Trophoblast cell (in vitro differentiated cells and primary cell): Measurements from ENCODE around the gene MAPKAPK5.
A peak's percentile ranks its signal among the peaks of the same experiment; 100 is the strongest.
"Not testable (repeated sequence)": the region's sequence is repeated elsewhere in the genome, so short reads cannot be mapped to it uniquely, and the experiment has no call there.

Experiments
- DNase-seq, 2 donors: peaks; one replicate each; pipeline ENCODE4 v3.0.0-alpha.2; 2016
- H2AFZ ChIP-seq: 2 replicates; pipeline ENCODE4 v1.6.1; 2013; ENCODE audit warnings: low read length, moderate library complexity, mild to moderate bottlenecking; ENCODE audit not compliant: insufficient read depth, poor library complexity
- H2AK5ac ChIP-seq: 2 replicates; pipeline ENCODE4 v1.6.1; 2013; ENCODE audit warnings: mild to moderate bottlenecking, low read length
- H2BK120ac ChIP-seq: 2 replicates; pipeline ENCODE4 v1.6.1; 2013; ENCODE audit warnings: low read length, mild to moderate bottlenecking, moderate library complexity; ENCODE audit not compliant: insufficient read depth, poor library complexity
- H2BK12ac ChIP-seq: 2 replicates; pipeline ENCODE4 v1.6.1; 2013; ENCODE audit warnings: mild to moderate bottlenecking, low read length, moderate library complexity
- H2BK5ac ChIP-seq: 2 replicates; pipeline ENCODE4 v1.6.1; 2013; ENCODE audit warnings: low read length, low read depth, moderate library complexity, mild to moderate bottlenecking; ENCODE audit not compliant: poor library complexity
- H3K14ac ChIP-seq: 2 replicates; pipeline ENCODE4 v1.6.1; 2013; ENCODE audit warnings: mild to moderate bottlenecking, low read length
- H3K18ac ChIP-seq: 2 replicates; pipeline ENCODE4 v1.6.1; 2013; ENCODE audit warnings: mild to moderate bottlenecking, low read length
- H3K23ac ChIP-seq: 2 replicates; pipeline ENCODE4 v1.6.1; 2013; ENCODE audit warnings: low read length
- H3K27ac ChIP-seq: 2 replicates; pipeline ENCODE4 v1.5.1; 2013; ENCODE audit warnings: low read depth, mild to moderate bottlenecking, inconsistent platforms, low read length, moderate library complexity
- H3K27me3 ChIP-seq: 2 replicates; pipeline ENCODE4 v1.6.1; 2013; ENCODE audit warnings: inconsistent platforms, mild to moderate bottlenecking, low read length, moderate library complexity; ENCODE audit not compliant: insufficient read depth
- H3K36me3 ChIP-seq, 2 experiments: 1 replicate in 1 of 2; 2 replicates in 1 of 2; pipeline ENCODE4 v1.6.1; 2013; ENCODE audit warnings: low read length in 2 of 2, mild to moderate bottlenecking in 2 of 2, moderate library complexity in 1 of 2; ENCODE audit not compliant: insufficient read depth in 2 of 2, control insufficient read depth in 1 of 2
- H3K4ac ChIP-seq: 2 replicates; pipeline ENCODE4 v1.6.1; 2013; ENCODE audit warnings: low read depth, mild to moderate bottlenecking, low read length, moderate library complexity
- H3K4me1 ChIP-seq, 2 experiments: 1 replicate in 1 of 2; 2 replicates in 1 of 2; pipeline ENCODE4 v1.6.1; 2013; ENCODE audit warnings: low read length in 2 of 2, mild to moderate bottlenecking in 2 of 2, moderate library complexity in 1 of 2; ENCODE audit not compliant: insufficient read depth in 2 of 2, control insufficient read depth in 1 of 2
- H3K4me2 ChIP-seq: 2 replicates; pipeline ENCODE4 v1.6.1; 2013; ENCODE audit warnings: inconsistent platforms, mild to moderate bottlenecking, low read length, moderate library complexity
- H3K4me3 ChIP-seq: 2 replicates; pipeline ENCODE4 v1.5.1; 2013; ENCODE audit warnings: mild to moderate bottlenecking, low read depth, low read length, inconsistent platforms
- H3K79me1 ChIP-seq: one replicate; pipeline ENCODE4 v1.6.1; 2013; ENCODE audit warnings: low read length
- H3K79me2 ChIP-seq: 2 replicates; pipeline ENCODE4 v1.6.1; 2013; ENCODE audit warnings: low read length, mild to moderate bottlenecking; ENCODE audit not compliant: control insufficient read depth, insufficient read depth, poor library complexity
- H3K9ac ChIP-seq: 2 replicates; pipeline ENCODE4 v1.6.1; 2013; ENCODE audit warnings: mild to moderate bottlenecking, low read length
- H3K9me3 ChIP-seq: 2 replicates; pipeline ENCODE4 v1.6.1; 2013; ENCODE audit warnings: low read depth, mild to moderate bottlenecking, control low read depth, inconsistent platforms, low read length; ENCODE audit not compliant: insufficient read depth
- H4K12ac ChIP-seq: 2 replicates; pipeline ENCODE4 v1.6.1; 2013; ENCODE audit warnings: low read depth, mild to moderate bottlenecking, low read length, moderate library complexity
- H4K8ac ChIP-seq: 2 replicates; pipeline ENCODE4 v1.6.1; 2013; ENCODE audit warnings: low read depth, mild to moderate bottlenecking, low read length, moderate library complexity
- H4K91ac ChIP-seq: one replicate; pipeline ENCODE4 v1.6.1; 2013; ENCODE audit warnings: low read depth, mild to moderate bottlenecking, low read length, moderate library complexity
- WGBS: extraction: QIAGEN DNeasy Blood & Tissue Kit; methylation state at CpG from one replicate; pipeline ENCODE4 v1.1.7; 2013; ENCODE audit warnings: missing lambda C conversion rate; ENCODE audit not compliant: insufficient read length, insufficient coverage; ENCODE audit errors: extremely low coverage; 5-methylcytosine and 5-hydroxymethylcytosine counted together

MAPKAPK5 gene

GRCh38 chr12:111835531-111836181 is 6.4 kb upstream of the MAPKAPK5 start:
- not testable (repeated sequence) for H4K91ac ChIP-seq, H3K9ac ChIP-seq, H3K23ac ChIP-seq, H2BK120ac ChIP-seq, H3K4me1 ChIP-seq, H2AFZ ChIP-seq, H3K79me1 ChIP-seq, H3K9me3 ChIP-seq, H3K4me3 ChIP-seq, H3K4me2 ChIP-seq, H2AK5ac ChIP-seq, H3K4ac ChIP-seq, H3K27me3 ChIP-seq, H3K79me2 ChIP-seq, H3K27ac ChIP-seq, H3K14ac ChIP-seq, DNase-seq, H2BK5ac ChIP-seq, H2BK12ac ChIP-seq, H3K36me3 ChIP-seq, H3K18ac ChIP-seq
- Histone ChIP-seq H4K12ac (peak overlapping the region; percentile 43), H4K8ac (peak overlapping the region; percentile 19)
- no CpG with 5 or more reads among the region's 28 CpGs for WGBS

- Histone ChIP-seq H3K4me1 (peaks cover 5 to 8% of the 10 kb centered on the region in 2 experiments), H3K9me3 (no peaks in the 10 kb centered on the region), H4K12ac (no peak overlapping the region), H4K91ac (no peak overlapping the region), H2BK5ac (no peak overlapping the region), H3K79me1 (peaks cover 12% of the 10 kb centered on the region), H2BK120ac (no peak overlapping the region), H2AFZ (no peak overlapping the region), H2AK5ac (no peak overlapping the region), H3K36me3 (peaks cover 5% of the 10 kb centered on the region in 2 experiments), H3K14ac (no peak overlapping the region), H3K4ac (no peak overlapping the region), H3K4me3 (no peak overlapping the region), H3K27ac (no peak overlapping the region), H2BK12ac (no peak overlapping the region), H4K8ac (no peak overlapping the region), H3K9ac (no peak overlapping the region), H3K79me2 (peaks cover 19% of the 10 kb centered on the region), H3K4me2 (no peak overlapping the region), H3K23ac (no peak overlapping the region), H3K27me3 (no peaks in the 10 kb centered on the region), H3K18ac (no peak overlapping the region)
- no peak for DNase-seq
- WGBS: no CpG with 5 or more reads among the region's 3 CpGs
Observed at GRCh38 chr12:111838353-111838752, 3.7 kb upstream of the MAPKAPK5 start.

- Histone ChIP-seq H2AFZ (no peak overlapping the region), H3K9me3 (no peaks in the 10 kb centered on the region), H3K4me3 (no peak overlapping the region), H3K36me3 (peaks cover 5% of the 10 kb centered on the region in 2 experiments), H3K27me3 (no peaks in the 10 kb centered on the region), H4K12ac (no peak overlapping the region), H3K27ac (no peak overlapping the region), H3K9ac (no peak overlapping the region), H3K23ac (no peak overlapping the region), H3K18ac (no peak overlapping the region), H3K4ac (peak overlapping the region; percentile 81), H2BK12ac (no peak overlapping the region), H3K4me1 (peaks cover 5 to 8% of the 10 kb centered on the region in 2 experiments), H4K91ac (no peak overlapping the region), H4K8ac (peak overlapping the region; percentile 43), H3K79me1 (peaks cover 12% of the 10 kb centered on the region), H2BK5ac (no peak overlapping the region), H3K4me2 (peak overlapping the region; percentile 75), H3K14ac (no peak overlapping the region), H3K79me2 (peaks cover 19% of the 10 kb centered on the region), H2BK120ac (no peak overlapping the region), H2AK5ac (no peak overlapping the region)
- DNase-seq: no peak
- no CpG with 5 or more reads among the region's 11 CpGs for WGBS
Observed at GRCh38 chr12:111840807-111841206, 1.2 kb upstream of the MAPKAPK5 start.

- Histone ChIP-seq H4K12ac (peak overlapping the region; percentile 28), H3K79me1 (peaks cover 12% of the 10 kb centered on the region), H3K4ac (peak overlapping the region; percentile 81), H2BK5ac (no peak overlapping the region), H3K27ac (no peak overlapping the region), H3K9me3 (no peaks in the 10 kb centered on the region), H2AFZ (peak overlapping the region; percentile 48), H3K14ac (peak overlapping the region; percentile 45), H2BK120ac (no peak overlapping the region), H3K27me3 (no peaks in the 10 kb centered on the region), H4K91ac (peak overlapping the region; percentile 57), H3K36me3 (peaks cover 5% of the 10 kb centered on the region in 2 experiments), H3K4me2 (peak overlapping the region; percentile 75), H3K18ac (no peak overlapping the region), H3K9ac (peak overlapping the region; percentile 88), H3K23ac (no peak overlapping the region), H3K79me2 (peaks cover 19% of the 10 kb centered on the region), H3K4me1 (peaks cover 5 to 8% of the 10 kb centered on the region in 2 experiments), H2AK5ac (no peak overlapping the region), H4K8ac (peak overlapping the region; percentile 72), H2BK12ac (no peak overlapping the region), H3K4me3 (peak overlapping the region; percentile 91)
- no peak for DNase-seq
- no CpG with 5 or more reads among the region's 13 CpGs for WGBS
Observed at GRCh38 chr12:111841236-111841749, 735 bp upstream of the MAPKAPK5 start.
